HG03439 (cell line): Measurements from ENCODE around the gene BAIAP2L2.
"Not testable (repeated sequence)": the region's sequence is repeated elsewhere in the genome, so short reads cannot be mapped to it uniquely, and the experiment has no call there.

Source experiments
- ATAC-seq: cut with Tn5 transposase; IDR thresholded peaks from one replicate; pipeline ENCODE4 v1.9.1; 2021; ENCODE audit warnings: mild to moderate bottlenecking, moderate library complexity; ENCODE audit not compliant: unreplicated experiment

BAIAP2L2 gene

GRCh38 chr22:38041760-38042487, 68.6 kb downstream of the BAIAP2L2 start:
- ATAC-seq: no peak

DNA sequence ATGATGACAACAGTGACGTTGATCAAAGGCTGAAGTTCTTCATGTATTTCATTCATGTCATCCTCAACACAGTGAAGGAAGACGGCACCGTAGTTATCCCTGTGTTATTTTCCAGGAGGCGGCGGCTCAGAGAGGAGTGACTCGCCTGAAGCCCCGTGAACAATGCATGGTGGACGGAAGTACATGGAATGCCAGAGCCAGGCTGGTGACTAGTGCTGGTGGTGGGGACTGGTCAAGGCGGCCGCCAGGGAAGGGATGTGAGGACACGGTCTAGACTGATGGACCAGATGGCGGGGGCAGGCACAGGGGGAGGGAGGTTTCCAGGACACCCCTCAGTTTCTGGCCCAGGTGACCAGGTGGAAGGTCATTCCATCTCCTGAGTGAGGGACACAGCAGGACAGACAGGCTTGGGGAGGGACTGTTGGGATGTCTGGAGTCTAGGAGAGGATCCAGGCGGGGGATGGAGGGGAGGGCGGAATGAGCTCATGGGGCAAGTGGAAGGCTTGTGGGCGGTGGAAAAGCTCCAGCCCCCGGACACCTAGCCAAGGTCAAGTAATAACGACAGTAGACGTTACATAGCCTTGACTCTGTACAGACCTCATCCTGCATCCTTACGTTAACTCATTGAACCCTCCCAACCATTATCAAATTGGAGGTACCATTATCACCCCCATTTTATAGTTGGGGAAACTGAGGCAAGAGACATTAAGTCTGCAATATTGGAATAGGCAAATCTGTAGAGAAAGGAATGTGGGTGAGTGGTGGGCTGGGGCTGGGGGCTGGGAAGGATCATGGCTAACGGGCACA, 69.3 kb downstream of the BAIAP2L2 start:
- ATAC-seq: no peak

GRCh38 chr22:38038890-38039812, 71.3 kb downstream of the BAIAP2L2 start:
- no peak for ATAC-seq

DNA sequence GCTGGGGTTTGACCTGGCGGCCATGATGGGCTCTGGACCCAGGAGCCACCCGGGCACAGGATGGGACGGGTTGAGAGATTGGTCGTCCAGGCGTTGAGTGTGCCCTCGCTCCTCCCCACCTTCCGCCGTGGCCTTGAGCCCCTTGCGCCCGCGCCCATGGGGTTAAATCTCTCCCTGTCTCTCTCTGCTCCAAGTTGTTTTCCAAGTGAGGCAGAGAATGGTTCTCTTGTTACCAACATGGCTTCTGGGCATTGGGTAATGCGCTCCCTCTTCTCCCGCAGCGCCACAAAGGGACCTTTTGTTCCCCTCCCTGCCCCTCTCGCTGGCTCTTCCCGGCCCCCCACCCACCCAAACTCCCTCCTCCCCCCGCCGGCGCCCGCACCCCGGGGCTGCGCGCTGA, 72.1 kb downstream of the BAIAP2L2 start:
- no peak for ATAC-seq

DNA sequence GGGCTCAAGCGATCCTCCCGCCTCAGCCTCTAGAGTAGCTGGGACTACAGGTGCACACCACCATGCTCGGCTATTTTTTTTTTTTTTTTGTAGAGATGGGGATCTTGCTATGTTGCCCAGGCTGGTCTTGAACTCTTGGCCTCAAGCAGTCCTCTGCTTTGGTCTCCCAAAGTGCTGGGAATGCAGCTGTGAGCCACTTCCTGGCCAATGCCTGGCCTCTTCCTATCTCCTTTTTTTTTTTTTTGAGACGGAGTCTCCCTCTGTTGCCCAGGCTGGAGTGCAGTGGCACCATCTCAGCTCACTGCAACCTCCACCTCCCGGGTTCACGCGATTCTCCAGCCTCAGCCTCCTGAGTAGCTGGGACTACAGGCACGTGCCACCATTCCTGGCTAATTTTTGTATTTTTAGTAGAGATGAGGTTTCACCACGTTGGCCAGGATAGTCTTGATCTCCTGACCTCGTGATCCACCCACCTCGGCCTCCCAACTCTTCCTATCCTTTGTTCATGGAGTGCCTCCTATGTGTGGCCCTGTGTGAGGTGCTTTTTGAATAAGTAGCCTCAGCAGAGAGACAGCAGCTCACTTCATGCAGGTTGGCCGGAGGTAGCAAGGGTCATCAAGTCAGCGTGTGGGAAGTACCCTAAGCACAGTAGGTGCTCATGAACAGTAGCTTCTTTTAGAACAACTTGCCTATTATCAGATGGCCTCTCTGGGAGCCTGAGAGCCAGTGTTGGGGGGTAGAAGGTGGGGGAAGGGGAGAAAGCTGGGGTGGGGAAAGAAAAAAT, 72.9 kb downstream of the BAIAP2L2 start:
- not testable (repeated sequence) for ATAC-seq

- no peak for ATAC-seq
Observed at GRCh38 chr22:38036392-38037062, 74.0 kb downstream of the BAIAP2L2 start.

- no peak for ATAC-seq
Observed at GRCh38 chr22:38035530-38035885, 75.0 kb downstream of the BAIAP2L2 start.
